ENCODE measurements around the gene SLC44A4. TPM values are rescaled to one million over a fixed set of nuclear protein-coding genes. Genes with fewer than 3 reads are reported as not detected.

The SLC44A4 gene
- total and polyA plus RNA-seq, 2 of the 8 experiments (the other 6 are each of a cell fraction or from before 2014, with no cell fraction given): 4.8 to 7.0 TPM

DNA sequence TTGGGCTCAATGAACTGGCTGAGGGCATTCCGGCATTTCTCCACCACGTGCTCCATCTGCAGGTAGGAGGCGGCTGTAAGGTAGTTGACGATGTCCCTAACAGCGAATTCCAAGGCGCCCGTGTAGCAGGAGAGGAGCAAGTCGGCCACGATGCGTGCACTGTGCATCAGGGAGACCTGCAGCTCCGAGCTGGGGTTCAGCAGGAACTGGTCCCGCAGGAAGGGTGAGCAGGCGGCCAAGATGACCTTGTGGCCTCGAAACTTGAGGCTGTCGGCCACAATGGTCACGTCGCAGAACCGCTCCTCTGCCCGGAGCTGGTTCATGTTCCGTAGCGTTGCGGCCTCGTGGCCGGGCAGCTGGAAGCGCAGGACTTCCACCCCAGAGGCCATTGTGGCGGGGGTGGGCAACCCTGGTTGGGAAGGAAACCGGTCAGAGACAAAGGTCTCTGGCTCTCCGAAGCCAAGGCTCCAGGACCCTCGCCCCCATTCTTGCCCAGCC lies 22.2 kb upstream of the SLC44A4 start:
- Histone ChIP-seq H4K20me1 (replicated peaks in 1 of 2; ENCODE audit: control insufficient read depth in 1 of 2, insufficient read depth in 2 of 2, low read length in 2 of 2) (peaks cover 0 to 4% of the 10 kb centered on the region in 2 experiments), H3K4me2 (ENCODE audit: insufficient read depth in 1 of 2, low read depth in 2 of 2, low read length in 2 of 2) (peak overlapping the region; percentile 68 to 86), H2BK12ac (ENCODE audit: low read depth, low read length) (no peak overlapping the region), H3K18ac (ENCODE audit: extremely low read depth, low read length) (peak overlapping the region; percentile 87), H3K4me3 (ENCODE audit: extremely low read depth in 1 of 4, insufficient read depth in 2 of 4, low read depth in 3 of 4, low read length in 4 of 4) (peak overlapping the region; percentile 29 to 66 (median 51)), H4K8ac (ENCODE audit: extremely low read depth, insufficient read depth, low read length) (peak overlapping the region; percentile 42; the same call in 1 of the 2 replicates), H2BK20ac (ENCODE audit: low read length) (no peak overlapping the region), H3K27me3 (replicated peaks in 1 of 4; ENCODE audit: control insufficient read depth in 3 of 4, extremely low read depth in 1 of 4, insufficient read depth in 3 of 4, low read length in 3 of 4) (no peaks in the 10 kb centered on the region), H2BK120ac (replicated peaks; ENCODE audit: low read depth, low read length) (no peak overlapping the region), H3K23ac (ENCODE audit: insufficient read length) (no peak overlapping the region), H3K23me2 (ENCODE audit: low read depth, low read length) (peaks cover 13% of the 10 kb centered on the region), H3K4me1 (replicated peaks in 1 of 4; ENCODE audit: control insufficient read depth in 3 of 4, insufficient read depth in 4 of 4, low read length in 3 of 4) (peaks cover 0 to 16% (median 8%) of the 10 kb centered on the region in 4 experiments; a peak in 6 of 7 replicates), H3K14ac (ENCODE audit: insufficient read length) (no peak overlapping the region), H3K27ac (ENCODE audit: low read depth, low read length) (no peak overlapping the region), H2BK5ac (ENCODE audit: low read depth, low read length) (peak overlapping the region; percentile 90; the same call in 1 of the 2 replicates), H4K91ac (replicated peaks; ENCODE audit: insufficient read length, low read length) (no peak overlapping the region), H3K36me3 (ENCODE audit: control insufficient read depth in 2 of 4, insufficient read depth in 4 of 4, low read length in 3 of 4) (peaks cover 2 to 8% (median 6%) of the 10 kb centered on the region in 4 experiments; a peak in 5 of 8 replicates), H3K79me2 (ENCODE audit: control insufficient read depth in 1 of 2, insufficient read depth in 2 of 2, low read length in 2 of 2) (peaks cover 0 to 17% of the 10 kb centered on the region in 2 experiments; a peak in 2 of 4 replicates), H3K4ac (replicated peaks; ENCODE audit: insufficient read length, low read depth, low read length) (no peak overlapping the region), H3K9me3 (ENCODE audit: insufficient read depth in 2 of 2, low read depth in 1 of 2, low read length in 1 of 2) (no peaks in the 10 kb centered on the region), H3K79me1 (ENCODE audit: low read depth, low read length) (peaks cover 2% of the 10 kb centered on the region), H2AK5ac (ENCODE audit: low read depth, low read length) (no peak overlapping the region), H2AFZ (ENCODE audit: low read length) (no peak overlapping the region), H4K5ac (ENCODE audit: insufficient read length, low read depth, low read length) (peak overlapping the region; percentile 20), H2BK15ac (ENCODE audit: low read length) (no peak overlapping the region; the same call in 1 of the 2 replicates), H3K56ac (replicated peaks; ENCODE audit: insufficient read length, low read depth, low read length) (no peak overlapping the region), H3K9ac (replicated peaks in 1 of 4; ENCODE audit: extremely low read depth in 1 of 4, low read depth in 3 of 4, low read length in 3 of 4) (peak overlapping the region in 1 of 4 experiments; percentile 27; a peak in 1 of 7 replicates)
- WGBS, 2 experiments (ENCODE audit: extremely low coverage in 1 of 2, insufficient coverage in 1 of 2, insufficient read length in 1 of 2, insufficient replicate concordance in 2 of 2, low coverage in 1 of 2, low lambda C conversion rate in 2 of 2, missing lambda C conversion rate in 1 of 2): 67% methylated on average over 26 of the region's 29 CpGs; no CpG with 5 or more reads in 1 of the 2 experiments
- FAIRE-seq (no peak), DNase-seq (ENCODE audit: low read depth in 1 of 2, low spot score in 2 of 2) (peak in 1 of 2 experiments; percentile 70)
- POLR2A ChIA-PET (ENCODE audit: partially characterized antibody): interaction anchor here (0.8 to 1.0 kb wide), 3 partner anchors 17 to 280 kb away, joined by 3 read pairs; partner anchors contain the start of genes NELFE, PRRC2A and SKIC2
- CTCF ChIA-PET (ENCODE audit: partially characterized antibody): interaction anchor here (0.9 to 1.1 kb wide), 3 partner anchors 14 to 23 kb away, joined by 3 to 4 read pairs (median 3); no protein-coding TSS in a partner anchor
- TF ChIP-seq, protein P1, sequence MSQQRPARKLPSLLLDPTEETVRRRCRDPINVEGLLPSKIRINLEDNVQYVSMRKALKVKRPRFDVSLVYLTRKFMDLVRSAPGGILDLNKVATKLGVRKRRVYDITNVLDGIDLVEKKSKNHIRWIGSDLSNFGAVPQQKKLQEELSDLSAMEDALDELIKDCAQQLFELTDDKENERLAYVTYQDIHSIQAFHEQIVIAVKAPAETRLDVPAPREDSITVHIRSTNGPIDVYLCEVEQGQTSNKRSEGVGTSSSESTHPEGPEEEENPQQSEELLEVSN (IDR thresholded peaks at IDR 0.05): peak; percentile 84
- 0 out of 2 replicates have a peak, but pooled peaks have one; percentile 22 for TF ChIP-seq TEAD4 (IDR thresholded peaks at IDR 0.05; ENCODE audit: low read depth, low read length)
- TF ChIP-seq, protein P2, sequence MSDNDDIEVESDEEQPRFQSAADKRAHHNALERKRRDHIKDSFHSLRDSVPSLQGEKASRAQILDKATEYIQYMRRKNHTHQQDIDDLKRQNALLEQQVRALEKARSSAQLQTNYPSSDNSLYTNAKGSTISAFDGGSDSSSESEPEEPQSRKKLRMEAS (IDR thresholded peaks at IDR 0.05): peak; percentile 78
- TF ChIP-seq GTF2F1 (IDR thresholded peaks at IDR 0.05; ENCODE audit: borderline replicate concordance, low read depth, low read length): no peak
- TF ChIP-seq KDM4A (IDR thresholded peaks at IDR 0.05; ENCODE audit: low read depth, low read length, severe bottlenecking): peak; percentile 30
- TF ChIP-seq, protein P3, sequence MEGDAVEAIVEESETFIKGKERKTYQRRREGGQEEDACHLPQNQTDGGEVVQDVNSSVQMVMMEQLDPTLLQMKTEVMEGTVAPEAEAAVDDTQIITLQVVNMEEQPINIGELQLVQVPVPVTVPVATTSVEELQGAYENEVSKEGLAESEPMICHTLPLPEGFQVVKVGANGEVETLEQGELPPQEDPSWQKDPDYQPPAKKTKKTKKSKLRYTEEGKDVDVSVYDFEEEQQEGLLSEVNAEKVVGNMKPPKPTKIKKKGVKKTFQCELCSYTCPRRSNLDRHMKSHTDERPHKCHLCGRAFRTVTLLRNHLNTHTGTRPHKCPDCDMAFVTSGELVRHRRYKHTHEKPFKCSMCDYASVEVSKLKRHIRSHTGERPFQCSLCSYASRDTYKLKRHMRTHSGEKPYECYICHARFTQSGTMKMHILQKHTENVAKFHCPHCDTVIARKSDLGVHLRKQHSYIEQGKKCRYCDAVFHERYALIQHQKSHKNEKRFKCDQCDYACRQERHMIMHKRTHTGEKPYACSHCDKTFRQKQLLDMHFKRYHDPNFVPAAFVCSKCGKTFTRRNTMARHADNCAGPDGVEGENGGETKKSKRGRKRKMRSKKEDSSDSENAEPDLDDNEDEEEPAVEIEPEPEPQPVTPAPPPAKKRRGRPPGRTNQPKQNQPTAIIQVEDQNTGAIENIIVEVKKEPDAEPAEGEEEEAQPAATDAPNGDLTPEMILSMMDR (IDR thresholded peaks at IDR 0.05; ENCODE audit: control extremely low read depth in 1 of 3, insufficient read depth in 1 of 3, low read depth in 1 of 3, low read length in 3 of 3): peak in 1 of 3 experiments; percentile 7; a peak in 1 of 4 replicates
- peak; percentile 35 for TF ChIP-seq ASH2L (IDR thresholded peaks at IDR 0.05; ENCODE audit: low read length)
- TF ChIP-seq EGR1 (IDR thresholded peaks at IDR 0.05; ENCODE audit: borderline replicate concordance, low read depth, low read length): no peak

All from H1 (cell line).